Measurements from ENCODE around the gene SNX32. TPM values are rescaled to one million over a fixed set of nuclear protein-coding genes. Genes with fewer than 3 reads are reported as not detected.
"Not testable (repeated sequence)": the region's sequence is repeated elsewhere in the genome, so short reads cannot be mapped to it uniquely, and the experiment has no call there.

SNX32 gene
- total RNA-seq, 3 donors from 2014 or later (not counting 1 experiment from before 2014, with no cell fraction given), result 0.31 to 2.0 (median 0.54) TPM

- Mint-ChIP-seq H3K27me3 (ENCODE audit: low read depth in 2 of 2) (peaks cover 0 to 7% of the 10 kb centered on the region in 2 donors), H3K4me1 (peaks cover 4 to 9% of the 10 kb centered on the region in 2 donors), H3K36me3 (no peaks in the 10 kb centered on the region), H3K4me3 (no peak overlapping the region), H3K9me3 (no peaks in the 10 kb centered on the region), H3K27ac (no peak overlapping the region)
- no peak overlapping the region for H3K4me3 ChIP-seq (ENCODE audit: low read length)
- H3K4me1 ChIP-seq (ENCODE audit: control insufficient read depth, insufficient read depth, low read length), result peaks cover 16% of the 10 kb centered on the region
- intact Hi-C loops (cut with micrococcal nuclease), result no loop called here
- 85% methylated on average over 4 of the region's 4 CpGs for WGBS (ENCODE audit: insufficient coverage)
- ATAC-seq (no peak), DNase-seq (no peak)
- no peaks in the 10 kb centered on the region for H3K36me3 ChIP-seq (ENCODE audit: control insufficient read depth, insufficient read depth, low read length)
- H3K9me3 ChIP-seq (ENCODE audit: control insufficient read depth, insufficient read depth, low read length), result no peaks in the 10 kb centered on the region
- TF ChIP-seq CTCF (IDR thresholded peaks at IDR 0.05), result no peak
- H3K27ac ChIP-seq (ENCODE audit: low read length), result no peak overlapping the region
- H3K27me3 ChIP-seq (ENCODE audit: control insufficient read depth, insufficient read depth, low read length), result no peaks in the 10 kb centered on the region
These were observed 4.3 kb upstream of the SNX32 start for GRCh38 chr11:65829459-65829858.

GRCh38 chr11:65832231-65832630 is 1.5 kb upstream of the SNX32 start:
- H3K27ac Mint-ChIP-seq; intact Hi-C loops (cut with micrococcal nuclease); H3K36me3 ChIP-seq (ENCODE audit: control insufficient read depth, insufficient read depth, low read length); H3K4me3 ChIP-seq (ENCODE audit: low read length); H3K27me3 ChIP-seq (ENCODE audit: control insufficient read depth, insufficient read depth, low read length); H3K27ac ChIP-seq (ENCODE audit: low read length); DNase-seq; H3K9me3 ChIP-seq (ENCODE audit: control insufficient read depth, insufficient read depth, low read length); H3K9me3 Mint-ChIP-seq; H3K27me3 Mint-ChIP-seq (ENCODE audit: low read depth in 2 of 2); H3K36me3 Mint-ChIP-seq; ATAC-seq; H3K4me1 Mint-ChIP-seq: not testable (repeated sequence)
- H3K4me3 Mint-ChIP-seq, result peak overlapping the region; percentile 49
- peaks cover 17% of the 10 kb centered on the region for H3K4me1 ChIP-seq (ENCODE audit: control insufficient read depth, insufficient read depth, low read length)

GRCh38 chr11:65834202-65834601 is 439 bp downstream of the SNX32 start:
- H3K36me3 ChIP-seq (ENCODE audit: control insufficient read depth, insufficient read depth, low read length), result no peaks in the 10 kb centered on the region
- peaks cover 17% of the 10 kb centered on the region for H3K4me1 ChIP-seq (ENCODE audit: control insufficient read depth, insufficient read depth, low read length)
- peak overlapping the region; percentile 60 for H3K4me3 ChIP-seq (ENCODE audit: low read length)
- intact Hi-C loops (cut with micrococcal nuclease), result no loop called here
- H3K9me3 ChIP-seq (ENCODE audit: control insufficient read depth, insufficient read depth, low read length), result no peaks in the 10 kb centered on the region
- H3K27me3 Mint-ChIP-seq (ENCODE audit: low read depth in 2 of 2), result peaks cover 0 to 4% of the 10 kb centered on the region in 2 donors
- ATAC-seq, result no peak
- no peak overlapping the region for H3K27ac ChIP-seq (ENCODE audit: low read length)
- peaks cover 4 to 9% of the 10 kb centered on the region in 2 donors for H3K4me1 Mint-ChIP-seq
- no peak for TF ChIP-seq CTCF (IDR thresholded peaks at IDR 0.05)
- no peak overlapping the region for H3K4me3 Mint-ChIP-seq
- no peak overlapping the region for H3K27ac Mint-ChIP-seq
- H3K36me3 Mint-ChIP-seq, result no peaks in the 10 kb centered on the region
- no peaks in the 10 kb centered on the region for H3K27me3 ChIP-seq (ENCODE audit: control insufficient read depth, insufficient read depth, low read length)
- 53% methylated on average over 6 of the region's 6 CpGs for WGBS (ENCODE audit: insufficient coverage)
- no peaks in the 10 kb centered on the region for H3K9me3 Mint-ChIP-seq
- peak in 1 of 2 donors; percentile 22 for DNase-seq

GRCh38 chr11:65842144-65842543 is 8.4 kb downstream of the SNX32 start:
- Mint-ChIP-seq H3K9me3 (no peaks in the 10 kb centered on the region), H3K27me3 (ENCODE audit: low read depth in 2 of 2) (no peaks in the 10 kb centered on the region), H3K36me3 (no peaks in the 10 kb centered on the region), H3K4me1 (no peaks in the 10 kb centered on the region), H3K4me3 (no peak overlapping the region), H3K27ac (no peak overlapping the region)
- Histone ChIP-seq H3K27ac (ENCODE audit: low read length) (no peak overlapping the region), H3K4me3 (ENCODE audit: low read length) (no peak overlapping the region), H3K36me3 (ENCODE audit: control insufficient read depth, insufficient read depth, low read length) (no peaks in the 10 kb centered on the region), H3K27me3 (ENCODE audit: control insufficient read depth, insufficient read depth, low read length) (no peaks in the 10 kb centered on the region), H3K9me3 (ENCODE audit: control insufficient read depth, insufficient read depth, low read length) (no peaks in the 10 kb centered on the region), H3K4me1 (ENCODE audit: control insufficient read depth, insufficient read depth, low read length) (no peaks in the 10 kb centered on the region)
- no peak for DNase-seq
- TF ChIP-seq CTCF (IDR thresholded peaks at IDR 0.05), result no peak
- WGBS (ENCODE audit: insufficient coverage), result 90% methylated on average over 4 of the region's 4 CpGs
- ATAC-seq, result no peak
- intact Hi-C loops (cut with micrococcal nuclease), result no loop called here

Data from natural killer cell (primary cell).